Colonic mucosa (tissue), 4 donors: ENCODE results near the gene ARHGAP26. TPM values are rescaled to one million over a fixed set of nuclear protein-coding genes. Genes with fewer than 3 reads are reported as not detected.
"Not testable (repeated sequence)": the region's sequence is repeated elsewhere in the genome, so short reads cannot be mapped to it uniquely, and the experiment has no call there.

Experiments
- DNase-seq: peaks from one replicate; pipeline ENCODE4 v3.0.0-alpha.2; 2020
- H3K27ac ChIP-seq: fragments of 200-600 bp; one replicate; pipeline ENCODE4 v1.8.0; 2021
- H3K27me3 ChIP-seq: fragments of 200-600 bp; one replicate; pipeline ENCODE4 v1.8.0; 2021
- H3K36me3 ChIP-seq: fragments of 200-600 bp; one replicate; pipeline ENCODE4 v1.8.0; 2021
- H3K4me1 ChIP-seq: fragments of 200-600 bp; one replicate; pipeline ENCODE4 v1.8.0; 2021; ENCODE audit warnings: mild to moderate bottlenecking
- H3K4me3 ChIP-seq: fragments of 200-600 bp; one replicate; pipeline ENCODE4 v1.8.0; 2021
- H3K9ac ChIP-seq, 2 donors: one replicate each; pipeline ENCODE4 v1.7.0; 2013; ENCODE audit warnings: control low read depth in 2 of 2, low read depth in 2 of 2, low read length in 2 of 2
- H3K9me3 ChIP-seq: fragments of 200-600 bp; one replicate; pipeline ENCODE4 v1.8.0; 2021
- intact Hi-C: fragments of 100-400 bp; cut with DNase I; formaldehyde crosslinking; loops from one replicate; pipeline ENCODE4 v1.14.1; 2022
- total RNA-seq, 2 donors: library from RNA; stranded (reverse); fragmentation: NEBNext Ultra II Directional in 1 of 2; extraction: Animal tissue kit (Norgen Biotek cat#: 25700) in 1 of 2; gene quantifications; one replicate each; pipeline ENCODE4 v1.2.1, GENCODE V29; 2021
- TF ChIP-seq, protein P1 (sequence below): fragments of 200-600 bp; IDR thresholded peaks from one replicate; pipeline ENCODE4 v1.8.0; 2022; ENCODE audit warnings: antibody characterized with exemption, mild to moderate bottlenecking
- donor health status: healthy.
- donor health status: DM: no; HTN: no; CAD: no.
- donor health status: DM: no; HTN: no; CAD: no.

Gene ARHGAP26
- total RNA-seq, 2 donors from 2014 or later = 59.1 to 74.0 TPM

GRCh38 chr5:143115381-143115780 lies 345.2 kb downstream of the ARHGAP26 start:
- DNase-seq = no peak
- intact Hi-C loops = no loop called here
- H3K27me3 ChIP-seq = no peaks in the 10 kb centered on the region
- H3K27ac ChIP-seq = no peak overlapping the region
- H3K36me3 ChIP-seq = no peaks in the 10 kb centered on the region
- no peak overlapping the region for H3K9ac ChIP-seq
- H3K9me3 ChIP-seq = no peaks in the 10 kb centered on the region
- peaks cover 12% of the 10 kb centered on the region for H3K4me1 ChIP-seq
- TF ChIP-seq, protein P1, sequence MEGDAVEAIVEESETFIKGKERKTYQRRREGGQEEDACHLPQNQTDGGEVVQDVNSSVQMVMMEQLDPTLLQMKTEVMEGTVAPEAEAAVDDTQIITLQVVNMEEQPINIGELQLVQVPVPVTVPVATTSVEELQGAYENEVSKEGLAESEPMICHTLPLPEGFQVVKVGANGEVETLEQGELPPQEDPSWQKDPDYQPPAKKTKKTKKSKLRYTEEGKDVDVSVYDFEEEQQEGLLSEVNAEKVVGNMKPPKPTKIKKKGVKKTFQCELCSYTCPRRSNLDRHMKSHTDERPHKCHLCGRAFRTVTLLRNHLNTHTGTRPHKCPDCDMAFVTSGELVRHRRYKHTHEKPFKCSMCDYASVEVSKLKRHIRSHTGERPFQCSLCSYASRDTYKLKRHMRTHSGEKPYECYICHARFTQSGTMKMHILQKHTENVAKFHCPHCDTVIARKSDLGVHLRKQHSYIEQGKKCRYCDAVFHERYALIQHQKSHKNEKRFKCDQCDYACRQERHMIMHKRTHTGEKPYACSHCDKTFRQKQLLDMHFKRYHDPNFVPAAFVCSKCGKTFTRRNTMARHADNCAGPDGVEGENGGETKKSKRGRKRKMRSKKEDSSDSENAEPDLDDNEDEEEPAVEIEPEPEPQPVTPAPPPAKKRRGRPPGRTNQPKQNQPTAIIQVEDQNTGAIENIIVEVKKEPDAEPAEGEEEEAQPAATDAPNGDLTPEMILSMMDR = no peak
- H3K4me3 ChIP-seq = no peak overlapping the region

DNA sequence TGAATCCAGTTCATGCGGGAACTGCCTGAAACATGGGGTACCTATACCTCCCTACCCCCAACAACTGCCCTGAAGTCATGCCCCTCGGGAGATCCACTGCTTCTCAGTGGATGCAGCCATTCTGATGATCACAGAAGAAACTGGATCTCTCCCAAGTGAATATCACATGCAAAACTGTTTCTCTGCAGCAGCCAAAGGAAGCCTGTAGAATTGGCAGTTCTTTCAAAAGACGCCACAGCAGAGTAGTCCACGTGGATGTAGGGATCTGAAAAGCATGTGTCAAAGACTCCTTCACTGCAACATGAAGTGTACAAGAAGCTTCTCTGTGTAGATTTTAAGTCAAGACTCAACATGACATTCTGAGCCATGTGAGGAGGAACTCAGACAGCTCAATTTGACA lies 346.6 kb downstream of the ARHGAP26 start:
- no peaks in the 10 kb centered on the region for H3K9me3 ChIP-seq
- H3K4me1 ChIP-seq = peaks cover 6% of the 10 kb centered on the region
- H3K27ac ChIP-seq = no peak overlapping the region
- H3K9ac ChIP-seq = no peak overlapping the region
- no peaks in the 10 kb centered on the region for H3K36me3 ChIP-seq
- H3K4me3 ChIP-seq = no peak overlapping the region
- TF ChIP-seq, protein P1 = no peak
- intact Hi-C loops = no loop called here
- no peaks in the 10 kb centered on the region for H3K27me3 ChIP-seq
- DNase-seq = no peak

DNA sequence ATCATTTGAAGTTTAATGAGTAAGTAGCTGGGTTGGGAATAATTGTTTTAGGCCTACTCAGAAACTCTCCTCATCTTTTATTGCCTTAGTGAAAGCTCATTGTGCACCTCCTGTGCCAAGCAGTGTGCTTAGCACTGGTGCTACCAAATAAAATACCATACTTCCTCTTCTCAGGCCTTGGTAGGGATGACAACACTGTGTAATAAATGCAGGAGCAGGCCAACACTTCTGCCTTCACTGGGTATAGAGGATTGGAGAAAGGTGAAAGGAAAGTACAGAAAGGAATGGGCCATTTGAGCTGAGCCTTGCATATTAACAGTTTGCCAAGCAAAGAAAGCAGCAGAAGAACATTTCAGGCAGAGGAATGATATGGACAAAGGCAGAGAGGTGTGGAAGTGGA lies 347.6 kb downstream of the ARHGAP26 start:
- H3K4me3 ChIP-seq = no peak overlapping the region
- DNase-seq = no peak
- H3K36me3 ChIP-seq = no peaks in the 10 kb centered on the region
- H3K27me3 ChIP-seq = no peaks in the 10 kb centered on the region
- intact Hi-C loops = no loop called here
- H3K9me3 ChIP-seq = no peaks in the 10 kb centered on the region
- H3K27ac ChIP-seq = no peak overlapping the region
- TF ChIP-seq, protein P1 = no peak
- H3K4me1 ChIP-seq = peaks cover 6% of the 10 kb centered on the region
- H3K9ac ChIP-seq = no peak overlapping the region

DNA sequence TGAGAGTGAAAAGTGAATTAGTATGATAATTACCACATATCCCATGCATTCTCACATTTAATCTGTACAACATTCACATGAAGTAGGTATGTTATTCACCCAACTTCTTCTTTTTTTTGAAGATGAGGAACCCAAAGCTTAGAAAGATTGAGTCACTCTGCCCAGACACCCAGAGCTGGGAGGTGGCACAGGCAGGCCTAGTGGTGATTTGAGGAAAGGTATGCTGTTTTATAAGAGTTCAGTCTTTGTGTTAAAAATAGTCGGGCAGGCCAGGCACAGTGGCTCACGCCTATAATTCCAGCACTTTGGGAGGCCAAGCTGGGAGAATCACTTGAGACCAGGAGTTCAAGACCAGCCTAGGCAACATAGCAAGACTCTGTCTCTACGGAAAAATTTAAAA lies 348.0 kb downstream of the ARHGAP26 start:
- no peak overlapping the region for H3K4me3 ChIP-seq
- H3K9ac ChIP-seq = no peak overlapping the region
- H3K4me1 ChIP-seq = peaks cover 6% of the 10 kb centered on the region
- intact Hi-C loops = no loop called here
- H3K27ac ChIP-seq = no peak overlapping the region
- H3K27me3 ChIP-seq = no peaks in the 10 kb centered on the region
- TF ChIP-seq, protein P1 = no peak
- DNase-seq = no peak
- H3K9me3 ChIP-seq = no peaks in the 10 kb centered on the region
- H3K36me3 ChIP-seq = no peaks in the 10 kb centered on the region

GRCh38 chr5:143118818-143119217 lies 348.6 kb downstream of the ARHGAP26 start:
- H3K36me3 ChIP-seq, DNase-seq, H3K27me3 ChIP-seq, intact Hi-C loops, H3K27ac ChIP-seq, H3K4me3 ChIP-seq, H3K4me1 ChIP-seq, H3K9me3 ChIP-seq, H3K9ac ChIP-seq: not testable (repeated sequence)

DNA sequence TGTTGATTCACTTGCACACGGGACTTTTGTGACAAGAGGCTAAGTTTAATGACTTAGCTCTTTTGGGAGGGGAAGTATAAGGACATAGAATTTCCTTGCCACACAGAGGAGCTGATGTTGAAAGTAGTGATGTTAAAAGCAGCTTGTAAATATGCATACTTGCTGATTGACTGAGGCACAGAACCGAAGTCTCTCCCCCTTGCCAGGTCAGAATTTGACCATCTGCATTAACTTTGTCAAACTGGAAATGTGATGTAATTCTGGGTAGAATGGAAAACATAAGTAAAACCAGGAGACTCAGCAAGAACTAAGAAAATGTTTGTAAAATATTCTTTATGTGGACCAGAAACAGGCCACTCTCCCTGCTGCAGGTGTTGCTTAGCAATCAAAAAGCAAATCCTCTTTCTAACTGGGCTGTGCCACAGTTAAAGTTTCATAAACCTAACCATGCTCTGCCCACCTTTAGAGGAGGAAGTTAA lies 349.2 kb downstream of the ARHGAP26 start:
- Histone ChIP-seq H3K4me3 (no peak overlapping the region), H3K36me3 (no peaks in the 10 kb centered on the region), H3K27me3 (no peaks in the 10 kb centered on the region), H3K27ac (peak overlapping the region; percentile 3), H3K4me1 (peaks cover 6% of the 10 kb centered on the region), H3K9ac (no peak overlapping the region), H3K9me3 (no peaks in the 10 kb centered on the region)
- TF ChIP-seq, protein P1 = no peak
- no peak for DNase-seq
- intact Hi-C loops = no loop called here
